GM23338 (cell line): ENCODE data around the gene SPN. TPM values are rescaled to one million over a fixed set of nuclear protein-coding genes. Genes with fewer than 3 reads are reported as not detected.

Experiments
- ATAC-seq: fragments of 200-7000 bp; cut with Tn5 transposase; 3 replicates; pipeline ENCODE4 v1.9.1; 2020
- DNase-seq: peaks from one replicate; pipeline ENCODE4 v3.0.0-alpha.2; 2015; ENCODE audit warnings: low spot score
- H2AFZ ChIP-seq: fragments of 200-600 bp; sonication (generic); 2 replicates; pipeline ENCODE4 v1.8.0; 2016; ENCODE audit warnings: antibody characterized with exemption, mild to moderate bottlenecking, moderate library complexity
- H3F3A ChIP-seq: fragments of 200-600 bp; sonication (generic); replicated peaks from 2 replicates; pipeline ENCODE4 v1.8.0; 2017; ENCODE audit warnings: antibody characterized with exemption, mixed run types, low read depth
- H3K27ac ChIP-seq: fragments of 200-600 bp; sonication (generic); 2 replicates; pipeline ENCODE4 v1.6.1; 2016; ENCODE audit warnings: low read depth
- H3K27me3 ChIP-seq: fragments of 200-600 bp; sonication (generic); 2 replicates; pipeline ENCODE4 v1.8.0; 2016; ENCODE audit warnings: mild to moderate bottlenecking, mixed run types, moderate library complexity; ENCODE audit not compliant: insufficient read depth
- H3K36me3 ChIP-seq: fragments of 200-600 bp; sonication (generic); 2 replicates; pipeline ENCODE4 v1.8.0; 2016; ENCODE audit warnings: mild to moderate bottlenecking; ENCODE audit not compliant: insufficient read depth
- H3K4me1 ChIP-seq: fragments of 200-600 bp; sonication (generic); 2 replicates; pipeline ENCODE4 v1.8.0; 2016; ENCODE audit warnings: mild to moderate bottlenecking, moderate library complexity; ENCODE audit not compliant: insufficient read depth
- H3K4me2 ChIP-seq: fragments of 200-600 bp; sonication (generic); 2 replicates; pipeline ENCODE4 v1.7.1; 2017; ENCODE audit warnings: mixed run types
- H3K4me3 ChIP-seq: fragments of 200-600 bp; sonication (generic); 2 replicates; pipeline ENCODE4 v1.6.1; 2016; ENCODE audit warnings: mixed run types
- H3K79me2 ChIP-seq: fragments of 200-600 bp; sonication (generic); replicated peaks from 2 replicates; pipeline ENCODE4 v1.8.0; 2017; ENCODE audit warnings: mild to moderate bottlenecking; ENCODE audit not compliant: insufficient read depth
- H3K9me2 ChIP-seq: fragments of 200-600 bp; sonication (generic); 2 replicates; pipeline ENCODE4 v1.8.0; 2017; ENCODE audit not compliant: insufficient read depth
- H4K20me1 ChIP-seq: fragments of 200-600 bp; sonication (generic); replicated peaks from 2 replicates; pipeline ENCODE4 v1.8.0; 2017; ENCODE audit warnings: mild to moderate bottlenecking; ENCODE audit not compliant: insufficient read depth
- H3K27ac Mint-ChIP-seq: 2 replicates; pipeline ENCODE4 v1.8.0; 2020; ENCODE audit warnings: inconsistent platforms, mild to moderate bottlenecking, moderate library complexity, mixed read lengths
- H3K27me3 Mint-ChIP-seq: 3 replicates; pipeline ENCODE4 v1.8.0; 2022; ENCODE audit warnings: low read depth, mild to moderate bottlenecking, moderate library complexity, mixed read lengths, inconsistent platforms; ENCODE audit not compliant: insufficient read depth, poor library complexity
- H3K36me3 Mint-ChIP-seq: 3 replicates; pipeline ENCODE4 v1.8.0; 2021; ENCODE audit warnings: low read depth, mild to moderate bottlenecking, inconsistent platforms, moderate library complexity, mixed read lengths
- H3K4me1 Mint-ChIP-seq: 3 replicates; pipeline ENCODE4 v1.8.0; 2020; ENCODE audit warnings: mild to moderate bottlenecking, inconsistent platforms, mixed read lengths
- H3K4me3 Mint-ChIP-seq: 3 replicates; pipeline ENCODE4 v1.8.0; 2021; ENCODE audit warnings: moderate library complexity, mild to moderate bottlenecking, inconsistent platforms, mixed read lengths
- H3K9me3 Mint-ChIP-seq: 3 replicates; pipeline ENCODE4 v1.8.0; 2020; ENCODE audit warnings: moderate library complexity, mild to moderate bottlenecking, inconsistent platforms, mixed read lengths
- EZH2 ChIP-seq: fragments of 200-600 bp; sonication (generic); IDR thresholded peaks from one replicate; pipeline ENCODE4 v1.8.0; 2017; ENCODE audit warnings: antibody characterized with exemption, mild to moderate bottlenecking, low read depth; ENCODE audit not compliant: unreplicated experiment
- ZNF114 ChIP-seq: fragments of 250-450 bp; sonication (Bioruptor Pico); IDR thresholded peaks from 2 replicates; pipeline ENCODE4 v1.5.0; 2020; ENCODE audit warnings: mild to moderate bottlenecking, moderate library complexity
- polyA plus RNA-seq: library from polyadenylated mRNA; unstranded; fragments of >200 nt; fragmentation: Nextera tagmentation; extraction: Ambion mirVana; gene quantifications from 2 replicates; pipeline ENCODE4 v1.2.1, GENCODE V29; 2016
- total RNA-seq: library from RNA; depleted of rRNA; stranded (reverse); fragments of >200 nt; shearing (Covaris generic); gene quantifications from 2 replicates; pipeline ENCODE4 v1.2.3, GENCODE V29; 2014
- TF ChIP-seq, protein P1 (sequence below), 2 experiments: fragments of 200-600 bp in 1 of 2; sonication (generic) in 1 of 2; conservative IDR thresholded peaks; 2 replicates each; pipeline versions ENCODE4 v1.5.1 to v1.6.1; 2016 to 2017; ENCODE audit warnings: antibody characterized with exemption in 2 of 2, low read depth in 2 of 2, mild to moderate bottlenecking in 2 of 2, moderate library complexity in 1 of 2
- TF ChIP-seq, protein P2 (sequence below): fragments of 250-450 bp; sonication (Bioruptor Pico); IDR thresholded peaks from 2 replicates; pipeline ENCODE4 v1.5.0; 2020; ENCODE audit warnings: mild to moderate bottlenecking, moderate library complexity
- TF ChIP-seq, protein P3 (sequence below): IDR thresholded peaks from 2 replicates; pipeline ENCODE4 v1.6.1; 2016; ENCODE audit warnings: antibody characterized with exemption

SPN gene
- total and polyA plus RNA-seq, 2 experiments from 2014 or later, result 0.52 to 2.3 TPM

DNA sequence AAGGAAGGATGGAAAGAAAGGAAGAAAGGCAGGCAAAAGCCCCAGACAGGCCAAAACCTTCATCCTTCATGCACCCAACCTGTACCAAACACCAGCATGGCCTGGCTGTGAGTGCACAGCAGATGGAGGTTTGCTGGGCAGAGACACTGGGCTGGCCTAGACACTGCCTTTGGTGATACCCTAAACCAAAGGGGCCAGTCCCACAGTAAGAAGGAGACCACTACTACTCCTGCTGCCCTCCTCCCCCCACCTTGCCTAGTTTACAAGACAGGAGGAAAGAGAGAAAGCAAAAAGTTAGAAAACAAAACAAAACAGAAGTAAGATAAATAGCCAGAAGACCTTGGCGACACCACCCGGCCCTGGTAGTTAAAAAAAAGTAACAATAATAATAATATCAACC, 35.0 kb downstream of the SPN start (continued):
- TF ChIP-seq, protein P1, sequence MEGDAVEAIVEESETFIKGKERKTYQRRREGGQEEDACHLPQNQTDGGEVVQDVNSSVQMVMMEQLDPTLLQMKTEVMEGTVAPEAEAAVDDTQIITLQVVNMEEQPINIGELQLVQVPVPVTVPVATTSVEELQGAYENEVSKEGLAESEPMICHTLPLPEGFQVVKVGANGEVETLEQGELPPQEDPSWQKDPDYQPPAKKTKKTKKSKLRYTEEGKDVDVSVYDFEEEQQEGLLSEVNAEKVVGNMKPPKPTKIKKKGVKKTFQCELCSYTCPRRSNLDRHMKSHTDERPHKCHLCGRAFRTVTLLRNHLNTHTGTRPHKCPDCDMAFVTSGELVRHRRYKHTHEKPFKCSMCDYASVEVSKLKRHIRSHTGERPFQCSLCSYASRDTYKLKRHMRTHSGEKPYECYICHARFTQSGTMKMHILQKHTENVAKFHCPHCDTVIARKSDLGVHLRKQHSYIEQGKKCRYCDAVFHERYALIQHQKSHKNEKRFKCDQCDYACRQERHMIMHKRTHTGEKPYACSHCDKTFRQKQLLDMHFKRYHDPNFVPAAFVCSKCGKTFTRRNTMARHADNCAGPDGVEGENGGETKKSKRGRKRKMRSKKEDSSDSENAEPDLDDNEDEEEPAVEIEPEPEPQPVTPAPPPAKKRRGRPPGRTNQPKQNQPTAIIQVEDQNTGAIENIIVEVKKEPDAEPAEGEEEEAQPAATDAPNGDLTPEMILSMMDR (conservative IDR thresholded peaks at IDR 0.05; ENCODE audit: low read depth in 2 of 2), result no peak
- TF ChIP-seq, protein P2, sequence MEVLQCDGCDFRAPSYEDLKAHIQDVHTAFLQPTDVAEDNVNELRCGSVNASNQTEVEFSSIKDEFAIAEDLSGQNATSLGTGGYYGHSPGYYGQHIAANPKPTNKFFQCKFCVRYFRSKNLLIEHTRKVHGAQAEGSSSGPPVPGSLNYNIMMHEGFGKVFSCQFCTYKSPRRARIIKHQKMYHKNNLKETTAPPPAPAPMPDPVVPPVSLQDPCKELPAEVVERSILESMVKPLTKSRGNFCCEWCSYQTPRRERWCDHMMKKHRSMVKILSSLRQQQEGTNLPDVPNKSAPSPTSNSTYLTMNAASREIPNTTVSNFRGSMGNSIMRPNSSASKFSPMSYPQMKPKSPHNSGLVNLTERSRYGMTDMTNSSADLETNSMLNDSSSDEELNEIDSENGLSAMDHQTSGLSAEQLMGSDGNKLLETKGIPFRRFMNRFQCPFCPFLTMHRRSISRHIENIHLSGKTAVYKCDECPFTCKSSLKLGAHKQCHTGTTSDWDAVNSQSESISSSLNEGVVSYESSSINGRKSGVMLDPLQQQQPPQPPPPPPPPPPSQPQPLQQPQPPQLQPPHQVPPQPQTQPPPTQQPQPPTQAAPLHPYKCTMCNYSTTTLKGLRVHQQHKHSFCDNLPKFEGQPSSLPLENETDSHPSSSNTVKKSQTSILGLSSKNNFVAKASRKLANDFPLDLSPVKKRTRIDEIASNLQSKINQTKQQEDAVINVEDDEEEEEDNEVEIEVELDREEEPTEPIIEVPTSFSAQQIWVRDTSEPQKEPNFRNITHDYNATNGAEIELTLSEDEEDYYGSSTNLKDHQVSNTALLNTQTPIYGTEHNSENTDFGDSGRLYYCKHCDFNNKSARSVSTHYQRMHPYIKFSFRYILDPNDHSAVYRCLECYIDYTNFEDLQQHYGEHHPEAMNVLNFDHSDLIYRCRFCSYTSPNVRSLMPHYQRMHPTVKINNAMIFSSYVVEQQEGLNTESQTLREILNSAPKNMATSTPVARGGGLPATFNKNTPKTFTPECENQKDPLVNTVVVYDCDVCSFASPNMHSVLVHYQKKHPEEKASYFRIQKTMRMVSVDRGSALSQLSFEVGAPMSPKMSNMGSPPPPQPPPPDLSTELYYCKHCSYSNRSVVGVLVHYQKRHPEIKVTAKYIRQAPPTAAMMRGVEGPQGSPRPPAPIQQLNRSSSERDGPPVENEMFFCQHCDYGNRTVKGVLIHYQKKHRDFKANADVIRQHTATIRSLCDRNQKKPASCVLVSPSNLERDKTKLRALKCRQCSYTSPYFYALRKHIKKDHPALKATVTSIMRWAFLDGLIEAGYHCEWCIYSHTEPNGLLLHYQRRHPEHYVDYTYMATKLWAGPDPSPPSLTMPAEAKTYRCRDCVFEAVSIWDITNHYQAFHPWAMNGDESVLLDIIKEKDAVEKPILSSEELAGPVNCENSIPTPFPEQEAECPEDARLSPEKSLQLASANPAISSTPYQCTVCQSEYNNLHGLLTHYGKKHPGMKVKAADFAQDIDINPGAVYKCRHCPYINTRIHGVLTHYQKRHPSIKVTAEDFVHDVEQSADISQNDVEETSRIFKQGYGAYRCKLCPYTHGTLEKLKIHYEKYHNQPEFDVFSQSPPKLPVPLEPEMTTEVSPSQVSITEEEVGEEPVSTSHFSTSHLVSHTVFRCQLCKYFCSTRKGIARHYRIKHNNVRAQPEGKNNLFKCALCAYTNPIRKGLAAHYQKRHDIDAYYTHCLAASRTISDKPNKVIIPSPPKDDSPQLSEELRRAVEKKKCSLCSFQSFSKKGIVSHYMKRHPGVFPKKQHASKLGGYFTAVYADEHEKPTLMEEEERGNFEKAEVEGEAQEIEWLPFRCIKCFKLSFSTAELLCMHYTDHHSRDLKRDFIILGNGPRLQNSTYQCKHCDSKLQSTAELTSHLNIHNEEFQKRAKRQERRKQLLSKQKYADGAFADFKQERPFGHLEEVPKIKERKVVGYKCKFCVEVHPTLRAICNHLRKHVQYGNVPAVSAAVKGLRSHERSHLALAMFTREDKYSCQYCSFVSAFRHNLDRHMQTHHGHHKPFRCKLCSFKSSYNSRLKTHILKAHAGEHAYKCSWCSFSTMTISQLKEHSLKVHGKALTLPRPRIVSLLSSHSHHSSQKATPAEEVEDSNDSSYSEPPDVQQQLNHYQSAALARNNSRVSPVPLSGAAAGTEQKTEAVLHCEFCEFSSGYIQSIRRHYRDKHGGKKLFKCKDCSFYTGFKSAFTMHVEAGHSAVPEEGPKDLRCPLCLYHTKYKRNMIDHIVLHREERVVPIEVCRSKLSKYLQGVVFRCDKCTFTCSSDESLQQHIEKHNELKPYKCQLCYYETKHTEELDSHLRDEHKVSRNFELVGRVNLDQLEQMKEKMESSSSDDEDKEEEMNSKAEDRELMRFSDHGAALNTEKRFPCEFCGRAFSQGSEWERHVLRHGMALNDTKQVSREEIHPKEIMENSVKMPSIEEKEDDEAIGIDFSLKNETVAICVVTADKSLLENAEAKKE, result no peak
- TF ChIP-seq EZH2, result no peak

DNA sequence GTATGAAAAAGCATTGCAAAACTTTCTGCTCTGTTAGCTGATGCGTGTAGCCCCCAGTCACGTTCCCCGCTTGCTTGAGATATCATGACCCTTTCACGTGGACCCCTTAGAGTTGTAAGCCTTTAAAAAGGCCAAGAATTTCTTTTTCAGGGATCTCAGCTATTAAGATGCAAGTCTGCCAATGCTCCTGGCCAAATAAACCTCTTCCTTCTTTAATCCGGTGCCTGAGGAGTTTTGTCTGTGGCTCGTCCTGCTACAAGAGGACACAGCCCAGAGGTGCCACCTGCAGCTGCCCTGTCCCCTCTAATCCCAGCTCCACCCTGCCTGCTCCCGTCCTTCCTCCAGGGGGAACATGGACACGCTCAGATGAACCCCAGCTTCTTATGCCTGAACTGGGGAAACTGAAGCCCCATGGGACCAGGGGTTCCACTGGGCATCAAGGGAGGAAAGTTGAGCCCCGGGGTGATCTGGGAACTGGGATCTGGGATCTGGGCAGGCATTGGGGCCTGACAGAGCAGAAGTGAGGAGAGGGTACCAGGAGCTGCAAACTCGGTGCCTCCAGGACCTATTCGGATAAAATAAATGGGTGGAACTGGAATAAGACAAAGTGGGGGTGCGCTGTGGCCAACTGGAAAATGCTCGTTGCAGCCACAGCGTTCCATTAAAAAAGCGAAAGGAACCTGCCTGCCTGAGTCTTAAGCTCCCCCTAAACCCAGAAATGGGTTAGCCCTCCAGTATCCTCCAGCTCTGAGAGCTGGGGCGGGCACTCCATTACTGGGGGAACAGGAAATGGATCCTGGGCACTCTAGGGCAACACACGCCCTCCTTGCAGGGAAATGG, 35.7 kb downstream of the SPN start:
- no peak overlapping the region for H3K4me3 ChIP-seq
- peak overlapping the region; percentile 45; the same call in 1 of the 2 replicates for H3K4me2 ChIP-seq
- H3K4me1 ChIP-seq, result peaks cover 22% of the 10 kb centered on the region
- H2AFZ ChIP-seq, result no peak overlapping the region
- Mint-ChIP-seq H3K9me3 (peaks cover 15% of the 10 kb centered on the region), H3K27ac (no peak overlapping the region), H3K27me3 (peaks cover 21% of the 10 kb centered on the region), H3K36me3 (peaks cover 36% of the 10 kb centered on the region), H3K4me3 (no peak overlapping the region; the same call in 2 of the 3 replicates), H3K4me1 (peaks cover 29% of the 10 kb centered on the region)
- ATAC-seq, result peak; percentile 23
- no peaks in the 10 kb centered on the region; the same call in 1 of the 2 replicates for H4K20me1 ChIP-seq
- H3K27me3 ChIP-seq, result no peaks in the 10 kb centered on the region
- H3K27ac ChIP-seq, result 0 out of 2 replicates have a peak overlapping the region, but pooled peaks have one; percentile 66
- H3F3A ChIP-seq, result peaks cover 22% of the 10 kb centered on the region
- peaks cover 9% of the 10 kb centered on the region for H3K79me2 ChIP-seq
- no peaks in the 10 kb centered on the region for H3K9me2 ChIP-seq
- DNase-seq, result peak; percentile 66
- H3K36me3 ChIP-seq, result 0 out of 2 replicates have a peak, but pooled peaks cover 4% of the 10 kb centered on the region
- TF ChIP-seq, protein P3, sequence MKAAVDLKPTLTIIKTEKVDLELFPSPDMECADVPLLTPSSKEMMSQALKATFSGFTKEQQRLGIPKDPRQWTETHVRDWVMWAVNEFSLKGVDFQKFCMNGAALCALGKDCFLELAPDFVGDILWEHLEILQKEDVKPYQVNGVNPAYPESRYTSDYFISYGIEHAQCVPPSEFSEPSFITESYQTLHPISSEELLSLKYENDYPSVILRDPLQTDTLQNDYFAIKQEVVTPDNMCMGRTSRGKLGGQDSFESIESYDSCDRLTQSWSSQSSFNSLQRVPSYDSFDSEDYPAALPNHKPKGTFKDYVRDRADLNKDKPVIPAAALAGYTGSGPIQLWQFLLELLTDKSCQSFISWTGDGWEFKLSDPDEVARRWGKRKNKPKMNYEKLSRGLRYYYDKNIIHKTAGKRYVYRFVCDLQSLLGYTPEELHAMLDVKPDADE, result no peak
- no peak for TF ChIP-seq ZNF114 (CRISPR knock-in tag)
